Measurements from ENCODE around the gene TYSND1.
"Not testable (repeated sequence)": the region's sequence is repeated elsewhere in the genome, so short reads cannot be mapped to it uniquely, and the experiment has no call there.

TYSND1 gene

GRCh38 chr10:70109064-70109729, 37.3 kb downstream of the TYSND1 start:
- no peak for DNase-seq (ENCODE audit: low read depth in 1 of 2, low spot score in 1 of 2)

- no peak for DNase-seq (ENCODE audit: low read depth in 1 of 2, low spot score in 1 of 2)
Observed at GRCh38 chr10:70106958-70107791, 39.3 kb downstream of the TYSND1 start.

- no peak for DNase-seq (ENCODE audit: low read depth in 1 of 2, low spot score in 1 of 2)
Observed at GRCh38 chr10:70101668-70102067, 44.8 kb downstream of the TYSND1 start.

- not testable (repeated sequence) for DNase-seq (ENCODE audit: low read depth in 1 of 2, low spot score in 1 of 2)
Observed at GRCh38 chr10:70101068-70101562, 45.4 kb downstream of the TYSND1 start.

- DNase-seq (ENCODE audit: low read depth in 1 of 2, low spot score in 1 of 2): no peak
Observed at GRCh38 chr10:70098271-70098670, 48.2 kb downstream of the TYSND1 start.

- DNase-seq (ENCODE audit: low read depth in 1 of 2, low spot score in 1 of 2): no peak
Observed at GRCh38 chr10:70097459-70097858, 49.0 kb downstream of the TYSND1 start.

GRCh38 chr10:70096705-70097420, 49.6 kb downstream of the TYSND1 start:
- no peak for DNase-seq (ENCODE audit: low read depth in 1 of 2, low spot score in 1 of 2)

GRCh38 chr10:70096016-70096704, 50.3 kb downstream of the TYSND1 start:
- DNase-seq (ENCODE audit: low read depth in 1 of 2, low spot score in 1 of 2): no peak

- no peak for DNase-seq (ENCODE audit: low read depth in 1 of 2, low spot score in 1 of 2)
Observed at GRCh38 chr10:70094250-70094649, 52.2 kb downstream of the TYSND1 start.

GRCh38 chr10:70093335-70093944, 53.1 kb downstream of the TYSND1 start:
- no peak for DNase-seq (ENCODE audit: low read depth in 1 of 2, low spot score in 1 of 2)

- DNase-seq (ENCODE audit: low read depth in 1 of 2, low spot score in 1 of 2): no peak
Observed at GRCh38 chr10:70092389-70092718, 54.1 kb downstream of the TYSND1 start.

- no peak for DNase-seq (ENCODE audit: low read depth in 1 of 2, low spot score in 1 of 2)
Observed at GRCh38 chr10:70090951-70091350, 55.5 kb downstream of the TYSND1 start.

GRCh38 chr10:70090013-70090412, 56.5 kb downstream of the TYSND1 start:
- no peak for DNase-seq (ENCODE audit: low read depth in 1 of 2, low spot score in 1 of 2)

GRCh38 chr10:70088308-70088698, 58.2 kb downstream of the TYSND1 start:
- no peak for DNase-seq (ENCODE audit: low read depth in 1 of 2, low spot score in 1 of 2)

Measured in stimulated activated CD4-positive, alpha-beta T cell treated with anti-CD3 and anti-CD28 coated beads, Interleukin-15, amount 100 ng/mL, for 1 hour (primary cell).